Measurements from ENCODE around the gene KCNN2.
A peak's percentile ranks its signal among the peaks of the same experiment; 100 is the strongest.

KCNN2 gene

DNA sequence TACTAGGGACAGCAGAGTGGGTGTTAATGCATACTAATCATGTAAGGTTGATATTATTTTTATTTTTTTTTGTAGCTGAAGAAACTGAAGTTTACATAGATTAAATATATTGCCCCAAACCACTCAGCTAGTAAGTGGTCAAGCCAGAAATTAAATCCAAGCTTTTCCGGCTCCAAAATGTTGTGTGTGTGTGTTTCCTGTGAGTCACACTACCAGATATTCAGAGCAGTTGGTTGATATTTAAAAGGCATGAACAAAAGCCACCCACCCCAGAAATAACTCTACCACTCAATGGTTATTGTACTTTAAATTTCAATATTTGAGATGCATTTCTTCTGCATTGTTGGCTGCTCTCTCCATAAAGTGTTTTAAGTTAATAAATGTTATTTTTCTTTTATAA, 29.5 kb downstream of the KCNN2 start:
- TF ChIP-seq, protein P1, sequence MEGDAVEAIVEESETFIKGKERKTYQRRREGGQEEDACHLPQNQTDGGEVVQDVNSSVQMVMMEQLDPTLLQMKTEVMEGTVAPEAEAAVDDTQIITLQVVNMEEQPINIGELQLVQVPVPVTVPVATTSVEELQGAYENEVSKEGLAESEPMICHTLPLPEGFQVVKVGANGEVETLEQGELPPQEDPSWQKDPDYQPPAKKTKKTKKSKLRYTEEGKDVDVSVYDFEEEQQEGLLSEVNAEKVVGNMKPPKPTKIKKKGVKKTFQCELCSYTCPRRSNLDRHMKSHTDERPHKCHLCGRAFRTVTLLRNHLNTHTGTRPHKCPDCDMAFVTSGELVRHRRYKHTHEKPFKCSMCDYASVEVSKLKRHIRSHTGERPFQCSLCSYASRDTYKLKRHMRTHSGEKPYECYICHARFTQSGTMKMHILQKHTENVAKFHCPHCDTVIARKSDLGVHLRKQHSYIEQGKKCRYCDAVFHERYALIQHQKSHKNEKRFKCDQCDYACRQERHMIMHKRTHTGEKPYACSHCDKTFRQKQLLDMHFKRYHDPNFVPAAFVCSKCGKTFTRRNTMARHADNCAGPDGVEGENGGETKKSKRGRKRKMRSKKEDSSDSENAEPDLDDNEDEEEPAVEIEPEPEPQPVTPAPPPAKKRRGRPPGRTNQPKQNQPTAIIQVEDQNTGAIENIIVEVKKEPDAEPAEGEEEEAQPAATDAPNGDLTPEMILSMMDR (IDR thresholded peaks at IDR 0.05; ENCODE audit: low read depth, low read length): no peak
- H3K4me3 ChIP-seq (ENCODE audit: low read depth, low read length): no peak overlapping the region
- in situ Hi-C loops (cut with HindIII; ENCODE audit: low sequenced_read_pairs): no loop called here
- DNase-seq (ENCODE audit: low read depth, low spot score): peak; percentile 55

DNA sequence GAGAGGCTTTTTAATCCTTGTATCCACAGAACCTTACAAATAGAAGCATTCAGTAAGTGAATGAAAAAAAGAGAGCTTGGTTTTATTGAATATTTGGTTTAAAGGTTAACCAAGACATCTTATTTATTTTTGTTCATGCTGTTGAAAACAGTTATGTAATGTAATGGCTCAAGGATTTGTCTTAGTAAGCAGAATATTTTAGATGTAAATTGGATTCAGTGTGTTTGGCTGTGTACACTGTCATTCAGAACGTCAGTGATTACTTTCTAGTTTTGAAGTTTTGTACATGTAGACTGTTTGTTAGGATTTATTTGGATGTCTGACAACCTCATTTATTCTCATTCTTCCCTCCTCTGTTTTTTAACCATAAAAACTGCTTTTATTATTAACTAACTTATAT, 31.3 kb downstream of the KCNN2 start:
- in situ Hi-C loops (cut with HindIII; ENCODE audit: low sequenced_read_pairs): no loop called here
- no peak for DNase-seq (ENCODE audit: low read depth, low spot score)
- TF ChIP-seq, protein P1 (IDR thresholded peaks at IDR 0.05; ENCODE audit: low read depth, low read length): no peak
- H3K4me3 ChIP-seq (ENCODE audit: low read depth, low read length): no peak overlapping the region

DNA sequence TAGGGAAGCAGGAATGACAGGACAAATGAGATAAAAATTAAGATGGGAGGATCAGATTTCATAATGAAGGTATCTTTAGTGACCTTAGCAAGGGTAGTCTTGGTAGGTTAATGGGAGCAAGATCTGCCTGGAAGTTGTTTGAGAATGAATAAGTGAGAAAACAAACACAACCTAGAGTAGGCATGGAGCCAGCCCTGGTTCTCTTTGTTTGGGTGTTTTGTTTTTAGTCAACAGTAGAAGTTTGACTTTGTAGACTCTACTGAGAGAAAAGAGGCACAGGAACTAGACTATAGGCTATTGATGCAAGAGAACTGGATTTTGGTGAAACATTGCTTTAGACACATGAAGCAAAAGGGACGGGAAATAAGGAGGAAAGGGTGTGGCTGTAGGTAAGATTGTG, 40.3 kb downstream of the KCNN2 start:
- in situ Hi-C loops (cut with HindIII; ENCODE audit: low sequenced_read_pairs): no loop called here
- no peak overlapping the region for H3K4me3 ChIP-seq (ENCODE audit: low read depth, low read length)
- no peak for DNase-seq (ENCODE audit: low read depth, low spot score)
- TF ChIP-seq, protein P1 (IDR thresholded peaks at IDR 0.05; ENCODE audit: low read depth, low read length): no peak

DNA sequence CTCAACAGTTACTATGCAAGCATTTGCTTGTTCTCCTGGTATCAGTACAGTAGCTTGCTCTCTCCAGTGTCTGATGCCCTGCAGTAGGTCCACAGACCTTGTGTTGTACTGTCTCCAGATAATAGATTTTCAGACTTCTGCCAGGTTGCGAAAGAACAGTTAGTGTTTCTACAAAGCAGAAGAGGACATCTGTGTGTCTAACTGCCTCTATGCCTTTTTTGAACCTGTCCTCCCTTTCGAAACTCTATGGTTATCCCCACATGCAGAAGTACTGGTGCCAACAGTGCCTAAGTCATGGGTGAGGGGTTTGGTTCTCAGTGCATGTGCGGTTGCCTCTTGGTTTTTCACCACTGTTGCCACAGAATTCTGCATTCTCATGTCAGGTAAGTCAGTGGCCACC, 45.9 kb downstream of the KCNN2 start:
- in situ Hi-C loops (cut with HindIII; ENCODE audit: low sequenced_read_pairs): no loop called here
- no peak for DNase-seq (ENCODE audit: low read depth, low spot score)
- TF ChIP-seq, protein P1 (IDR thresholded peaks at IDR 0.05; ENCODE audit: low read depth, low read length): no peak
- no peak overlapping the region for H3K4me3 ChIP-seq (ENCODE audit: low read depth, low read length)

DNA sequence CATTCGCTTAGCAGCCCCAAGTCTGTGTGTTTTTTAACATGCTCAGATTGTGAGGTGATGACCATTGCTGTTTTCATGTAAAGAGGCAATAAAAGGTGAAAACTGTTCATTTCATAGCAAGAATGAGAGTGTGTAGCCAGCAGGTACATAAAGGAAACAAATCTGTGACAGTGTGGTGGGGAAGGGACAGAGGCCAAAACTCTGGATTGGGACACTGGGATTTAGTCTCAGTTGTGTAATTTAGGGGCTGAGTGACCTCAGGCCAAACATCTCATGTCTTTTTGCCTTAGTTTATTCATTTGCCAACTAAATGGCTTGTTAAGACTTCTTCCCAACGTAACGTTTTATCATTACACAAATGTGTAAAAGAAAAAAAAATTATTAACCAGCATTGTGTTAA, 47.0 kb downstream of the KCNN2 start:
- in situ Hi-C loops (cut with HindIII; ENCODE audit: low sequenced_read_pairs): no loop called here
- TF ChIP-seq, protein P1 (IDR thresholded peaks at IDR 0.05; ENCODE audit: low read depth, low read length): no peak
- no peak for DNase-seq (ENCODE audit: low read depth, low spot score)
- H3K4me3 ChIP-seq (ENCODE audit: low read depth, low read length): no peak overlapping the region

DNA sequence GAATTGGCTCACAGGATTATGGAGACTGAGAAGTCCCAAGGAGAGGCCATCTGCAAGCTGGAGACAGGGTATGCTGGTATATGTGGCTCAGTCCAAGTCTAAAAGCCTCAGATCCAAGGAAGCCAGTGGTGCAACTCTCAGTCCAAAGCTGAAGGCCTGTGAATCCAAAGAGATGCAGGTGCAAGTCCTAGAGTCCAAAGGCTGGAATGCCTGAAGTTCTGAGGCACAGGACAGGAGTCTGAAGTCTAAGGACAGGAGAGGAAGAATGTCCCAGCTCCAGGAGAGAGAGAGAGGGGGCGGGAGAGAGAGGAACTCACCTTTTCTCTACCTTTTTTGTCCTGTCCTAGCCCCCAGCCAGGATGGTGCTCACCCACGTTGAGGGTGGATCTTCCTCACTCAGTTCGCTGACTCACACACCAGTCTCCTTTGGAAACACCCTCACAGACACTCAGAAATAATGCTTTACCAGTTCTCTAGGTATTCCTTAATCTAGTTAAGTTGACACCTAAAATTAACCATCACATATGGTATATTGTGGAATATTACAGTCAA, 49.6 kb downstream of the KCNN2 start:
- no peak for DNase-seq (ENCODE audit: low read depth, low spot score)
- TF ChIP-seq, protein P1 (IDR thresholded peaks at IDR 0.05; ENCODE audit: low read depth, low read length): no peak
- in situ Hi-C loops (cut with HindIII; ENCODE audit: low sequenced_read_pairs): no loop called here
- H3K4me3 ChIP-seq (ENCODE audit: low read depth, low read length): no peak overlapping the region
